ENCODE data around the gene IRF2BP1.

Gene IRF2BP1

DNA sequence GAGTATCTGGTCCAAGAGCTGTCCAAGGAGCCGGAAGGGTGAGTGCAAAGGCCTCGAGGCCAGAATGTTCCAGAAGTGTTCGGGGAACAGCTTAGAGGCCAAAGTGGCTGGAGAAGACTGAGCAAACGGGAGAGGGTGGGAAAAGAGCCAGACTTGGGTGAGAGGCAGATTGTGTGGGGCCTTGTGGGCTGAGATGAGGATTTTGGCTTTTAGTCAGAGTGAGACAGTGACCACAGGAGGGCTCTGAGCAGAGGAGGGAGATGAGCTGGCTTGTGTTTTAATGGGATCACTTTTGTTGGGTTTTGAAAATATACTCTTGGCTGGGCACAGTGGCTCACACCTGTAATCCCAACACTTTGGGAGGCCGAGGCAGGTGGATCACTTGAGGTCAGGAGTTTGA is 23.0 kb upstream of the IRF2BP1 start:
- TF ChIP-seq, protein P1, sequence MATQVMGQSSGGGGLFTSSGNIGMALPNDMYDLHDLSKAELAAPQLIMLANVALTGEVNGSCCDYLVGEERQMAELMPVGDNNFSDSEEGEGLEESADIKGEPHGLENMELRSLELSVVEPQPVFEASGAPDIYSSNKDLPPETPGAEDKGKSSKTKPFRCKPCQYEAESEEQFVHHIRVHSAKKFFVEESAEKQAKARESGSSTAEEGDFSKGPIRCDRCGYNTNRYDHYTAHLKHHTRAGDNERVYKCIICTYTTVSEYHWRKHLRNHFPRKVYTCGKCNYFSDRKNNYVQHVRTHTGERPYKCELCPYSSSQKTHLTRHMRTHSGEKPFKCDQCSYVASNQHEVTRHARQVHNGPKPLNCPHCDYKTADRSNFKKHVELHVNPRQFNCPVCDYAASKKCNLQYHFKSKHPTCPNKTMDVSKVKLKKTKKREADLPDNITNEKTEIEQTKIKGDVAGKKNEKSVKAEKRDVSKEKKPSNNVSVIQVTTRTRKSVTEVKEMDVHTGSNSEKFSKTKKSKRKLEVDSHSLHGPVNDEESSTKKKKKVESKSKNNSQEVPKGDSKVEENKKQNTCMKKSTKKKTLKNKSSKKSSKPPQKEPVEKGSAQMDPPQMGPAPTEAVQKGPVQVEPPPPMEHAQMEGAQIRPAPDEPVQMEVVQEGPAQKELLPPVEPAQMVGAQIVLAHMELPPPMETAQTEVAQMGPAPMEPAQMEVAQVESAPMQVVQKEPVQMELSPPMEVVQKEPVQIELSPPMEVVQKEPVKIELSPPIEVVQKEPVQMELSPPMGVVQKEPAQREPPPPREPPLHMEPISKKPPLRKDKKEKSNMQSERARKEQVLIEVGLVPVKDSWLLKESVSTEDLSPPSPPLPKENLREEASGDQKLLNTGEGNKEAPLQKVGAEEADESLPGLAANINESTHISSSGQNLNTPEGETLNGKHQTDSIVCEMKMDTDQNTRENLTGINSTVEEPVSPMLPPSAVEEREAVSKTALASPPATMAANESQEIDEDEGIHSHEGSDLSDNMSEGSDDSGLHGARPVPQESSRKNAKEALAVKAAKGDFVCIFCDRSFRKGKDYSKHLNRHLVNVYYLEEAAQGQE (IDR thresholded peaks at IDR 0.05; ENCODE audit: insufficient read depth in 1 of 2, low read depth in 2 of 2, low read length in 2 of 2): no peak
- TF ChIP-seq POLR2AphosphoS5 (IDR thresholded peaks at IDR 0.05; ENCODE audit: low read depth, low read length): no peak
- no peak for TF ChIP-seq SIN3A (IDR thresholded peaks at IDR 0.05; ENCODE audit: borderline replicate concordance, insufficient read depth, low read length)
- no peak for TF ChIP-seq TAF1 (IDR thresholded peaks at IDR 0.05; ENCODE audit: borderline replicate concordance, insufficient read depth, low read length)
- TF ChIP-seq FOXP2 (optimal IDR thresholded peaks at IDR 0.05; ENCODE audit: borderline replicate concordance, extremely low read depth, extremely low read length, insufficient read depth): no peak

DNA sequence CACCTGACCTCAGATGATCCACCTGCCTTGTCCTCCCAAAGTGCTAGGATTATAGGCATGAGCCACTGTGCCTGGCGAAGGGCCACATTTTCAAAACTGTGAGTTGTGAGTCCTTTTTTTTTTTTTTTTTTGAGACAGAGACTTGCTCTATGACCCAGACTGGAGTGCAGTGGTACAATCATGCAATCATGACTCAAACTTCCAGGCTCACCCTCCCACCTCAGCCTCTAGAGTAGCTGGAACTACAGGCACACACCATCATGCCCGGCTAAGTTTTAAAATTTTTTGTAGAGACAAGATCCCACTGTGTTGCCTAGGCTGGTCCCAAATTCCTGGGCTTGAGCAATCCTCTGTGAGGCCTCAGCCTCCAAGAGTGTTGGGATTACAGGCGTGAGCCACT is 20.3 kb upstream of the IRF2BP1 start:
- TF ChIP-seq, protein P1 (IDR thresholded peaks at IDR 0.05; ENCODE audit: insufficient read depth in 1 of 2, low read depth in 2 of 2, low read length in 2 of 2): no peak
- TF ChIP-seq TAF1 (IDR thresholded peaks at IDR 0.05; ENCODE audit: borderline replicate concordance, insufficient read depth, low read length) (no peak), FOXP2 (optimal IDR thresholded peaks at IDR 0.05; ENCODE audit: borderline replicate concordance, extremely low read depth, extremely low read length, insufficient read depth) (no peak), POLR2AphosphoS5 (IDR thresholded peaks at IDR 0.05; ENCODE audit: low read depth, low read length) (no peak), SIN3A (IDR thresholded peaks at IDR 0.05; ENCODE audit: borderline replicate concordance, insufficient read depth, low read length) (no peak)

DNA sequence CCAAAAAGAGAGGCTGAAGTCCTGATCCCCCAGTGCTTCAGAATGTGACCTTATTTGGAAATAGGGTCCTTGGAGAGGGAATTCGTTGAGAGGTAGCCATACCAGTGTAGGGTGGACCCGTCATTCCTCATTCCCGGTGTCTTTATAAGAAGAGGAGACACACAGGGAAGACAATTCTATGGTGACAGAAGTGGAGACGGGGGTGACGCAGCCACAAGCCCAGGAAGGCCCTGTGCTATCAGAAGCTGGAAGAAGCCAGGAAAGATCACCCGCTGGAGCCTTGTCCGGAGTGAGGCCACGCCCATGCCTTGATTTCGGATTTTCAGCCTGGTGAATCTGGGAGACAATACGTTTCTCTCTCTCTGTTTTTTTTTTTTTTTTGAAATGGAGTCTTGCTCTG is 19.1 kb upstream of the IRF2BP1 start:
- TF ChIP-seq POLR2AphosphoS5 (IDR thresholded peaks at IDR 0.05; ENCODE audit: low read depth, low read length): no peak
- TF ChIP-seq, protein P1 (IDR thresholded peaks at IDR 0.05; ENCODE audit: insufficient read depth in 1 of 2, low read depth in 2 of 2, low read length in 2 of 2): no peak
- no peak for TF ChIP-seq FOXP2 (optimal IDR thresholded peaks at IDR 0.05; ENCODE audit: borderline replicate concordance, extremely low read depth, extremely low read length, insufficient read depth)
- no peak for TF ChIP-seq SIN3A (IDR thresholded peaks at IDR 0.05; ENCODE audit: borderline replicate concordance, insufficient read depth, low read length)
- TF ChIP-seq TAF1 (IDR thresholded peaks at IDR 0.05; ENCODE audit: borderline replicate concordance, insufficient read depth, low read length): no peak

DNA sequence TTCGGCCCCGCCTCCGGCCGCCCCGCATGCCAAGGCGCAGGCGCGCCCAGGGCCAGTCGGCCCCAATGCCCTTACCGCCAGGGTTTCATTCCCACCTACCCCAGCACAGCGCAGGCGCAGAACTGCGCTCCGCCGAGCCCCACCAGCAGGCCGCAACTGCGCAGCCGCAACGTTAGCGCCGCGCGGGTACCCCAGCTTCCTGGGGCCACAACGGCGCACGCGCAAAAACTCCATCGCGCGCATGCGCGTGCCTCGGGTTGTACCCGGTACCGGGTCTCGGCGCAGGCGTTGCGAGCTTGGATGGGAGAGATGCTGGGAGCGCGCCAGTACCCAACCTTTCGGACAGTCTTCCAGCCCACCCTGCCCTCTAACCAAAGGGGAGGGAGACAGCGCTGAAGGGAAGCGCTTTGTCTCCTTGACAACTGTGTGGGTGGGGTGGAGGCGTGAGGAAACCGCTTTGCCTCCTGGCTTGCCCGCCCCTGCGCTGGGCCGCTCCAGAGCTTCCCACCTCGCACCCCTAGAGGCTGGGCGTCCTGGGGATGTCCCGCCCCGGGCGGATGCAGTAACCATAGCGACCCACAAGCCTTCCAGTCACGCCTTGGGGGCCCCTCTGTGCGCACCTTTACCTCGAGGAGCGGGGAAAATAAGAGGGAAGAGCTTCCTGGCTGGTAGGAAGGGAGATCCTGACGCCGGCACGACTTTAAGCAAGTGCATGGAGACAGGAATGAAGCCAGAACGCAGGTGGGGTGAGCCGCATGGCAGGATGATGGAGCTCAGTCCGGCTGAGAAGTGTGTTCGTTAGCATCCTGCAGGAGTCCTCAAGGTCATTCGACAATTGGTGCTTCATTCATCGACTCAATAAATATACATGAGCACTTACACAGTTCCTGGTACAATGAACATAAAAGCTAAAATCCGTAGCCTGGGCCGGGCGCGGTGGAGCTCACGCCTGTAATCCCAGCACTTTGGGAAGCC is 17.0 kb upstream of the IRF2BP1 start:
- TF ChIP-seq POLR2AphosphoS5 (IDR thresholded peaks at IDR 0.05; ENCODE audit: low read depth, low read length) (peak; percentile 88), TAF1 (IDR thresholded peaks at IDR 0.05; ENCODE audit: borderline replicate concordance, insufficient read depth, low read length) (peak; percentile 42; the same call in 1 of the 2 replicates), FOXP2 (optimal IDR thresholded peaks at IDR 0.05; ENCODE audit: borderline replicate concordance, extremely low read depth, extremely low read length, insufficient read depth) (no peak)

DNA sequence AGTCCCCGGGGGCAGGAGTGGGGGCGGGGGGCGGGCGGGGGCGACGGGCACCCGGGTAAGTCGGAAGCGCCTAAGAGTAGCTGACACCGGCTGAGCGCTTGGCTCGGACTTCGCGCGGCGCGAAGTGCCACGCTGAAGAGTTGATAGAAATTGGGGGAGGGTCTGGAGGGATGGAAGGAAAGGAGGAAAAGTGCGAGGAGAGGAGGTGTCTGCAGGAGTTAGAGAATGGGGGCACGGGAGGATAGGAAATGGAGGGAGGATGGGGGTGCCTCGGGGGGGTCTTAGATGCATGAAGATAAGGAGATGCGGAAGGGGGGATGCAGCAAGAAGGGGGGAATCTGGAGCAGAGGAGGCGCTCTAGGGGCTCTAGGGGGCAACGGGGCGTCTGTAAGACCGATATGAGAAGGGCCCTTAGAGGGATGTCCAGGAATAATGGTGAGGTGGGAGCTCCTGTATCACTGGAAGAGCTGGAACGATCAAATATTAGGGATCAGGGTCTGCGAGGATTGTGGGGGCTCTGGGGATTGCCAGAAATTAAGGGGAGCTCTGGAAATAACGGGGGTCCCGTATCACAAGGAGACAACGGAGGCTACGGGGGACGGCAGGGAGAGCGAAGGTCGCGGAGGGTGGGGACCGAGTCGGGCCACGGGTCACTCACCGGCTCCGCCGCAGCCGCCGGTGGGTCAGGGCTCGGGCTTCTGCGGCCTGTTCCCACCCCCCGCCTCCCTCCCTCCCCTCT is 16.1 kb upstream of the IRF2BP1 start, which contains the start of gene MYPOP:
TSS of gene MYPOP (minus strand) at position 702 of the 739 bp plus-strand sequence. CDS start 840 bp downstream, outside the sequence.
- TF ChIP-seq FOXP2 (optimal IDR thresholded peaks at IDR 0.05; ENCODE audit: borderline replicate concordance, extremely low read depth, extremely low read length, insufficient read depth): no peak
- TF ChIP-seq SIN3A (IDR thresholded peaks at IDR 0.05; ENCODE audit: borderline replicate concordance, insufficient read depth, low read length): no peak
- no peak for TF ChIP-seq POLR2AphosphoS5 (IDR thresholded peaks at IDR 0.05; ENCODE audit: low read depth, low read length)
- TF ChIP-seq, protein P1 (IDR thresholded peaks at IDR 0.05; ENCODE audit: insufficient read depth in 1 of 2, low read depth in 2 of 2, low read length in 2 of 2): no peak
- TF ChIP-seq TAF1 (IDR thresholded peaks at IDR 0.05; ENCODE audit: borderline replicate concordance, insufficient read depth, low read length): no peak
